Posterior cingulate gyrus (tissue), 11 donors: ENCODE results near the gene MRPL54.

Source experiments
- DNase-seq, 10 donors: peaks; one replicate each; pipeline versions ENCODE4 v3.0.0 to v3.0.0-alpha.2; 2020 to 2021; ENCODE audit warnings: mixed read lengths in 3 of 10
- intact Hi-C: fragments of 100-400 bp; cut with DNase I; formaldehyde crosslinking; loops from one replicate; pipeline ENCODE4 v1.15.1; 2023

MRPL54 gene

GRCh38 chr19:3767050-3767449 lies 4.6 kb downstream of the MRPL54 start:
- intact Hi-C loops = no loop called here
- no peak for DNase-seq

GRCh38 chr19:3768015-3768747 lies 5.7 kb downstream of the MRPL54 start:
- intact Hi-C loops = no loop called here
- no peak for DNase-seq

- no peak for DNase-seq
- intact Hi-C loops = no loop called here
Observed at GRCh38 chr19:3768748-3769099, 6.2 kb downstream of the MRPL54 start.

- intact Hi-C loops = no loop called here
- no peak for DNase-seq
Observed at GRCh38 chr19:3769494-3769893, 7.0 kb downstream of the MRPL54 start.

- DNase-seq = no peak
- intact Hi-C loops = no loop called here
Observed at GRCh38 chr19:3770136-3770999, 7.9 kb downstream of the MRPL54 start.

- DNase-seq = no peak
- intact Hi-C loops = no loop called here
Observed at GRCh38 chr19:3771000-3771905, 8.8 kb downstream of the MRPL54 start.

- intact Hi-C loops = no loop called here
- DNase-seq = no peak
Observed at GRCh38 chr19:3771906-3772455, 9.5 kb downstream of the MRPL54 start, which contains the start of gene RAX2. Gene RAX2 (minus strand): TSS chr19:3772228. CDS start chr19:3771742, 486 bp downstream.

GRCh38 chr19:3773814-3774515 lies 11.5 kb downstream of the MRPL54 start:
- no peak for DNase-seq
- intact Hi-C loops = no loop called here

- no peak for DNase-seq
- intact Hi-C loops = no loop called here
Observed at GRCh38 chr19:3774621-3775373, 12.3 kb downstream of the MRPL54 start.

- no peak for DNase-seq
- intact Hi-C loops = no loop called here
Observed at GRCh38 chr19:3775374-3775711, 12.9 kb downstream of the MRPL54 start.

GRCh38 chr19:3775831-3776230 lies 13.3 kb downstream of the MRPL54 start:
- intact Hi-C loops = no loop called here
- DNase-seq = no peak

GRCh38 chr19:3776479-3777040 lies 14.1 kb downstream of the MRPL54 start:
- DNase-seq = no peak
- intact Hi-C loops = no loop called here

GRCh38 chr19:3778104-3778867 lies 15.8 kb downstream of the MRPL54 start:
- no peak for DNase-seq
- intact Hi-C loops = no loop called here

GRCh38 chr19:3778899-3779723 lies 16.6 kb downstream of the MRPL54 start:
- intact Hi-C loops = no loop called here
- DNase-seq = peak in 1 of 10 donors; percentile 73

GRCh38 chr19:3780786-3781304 lies 18.4 kb downstream of the MRPL54 start:
- no peak for DNase-seq
- intact Hi-C loops = no loop called here

GRCh38 chr19:3781603-3782002 lies 19.1 kb downstream of the MRPL54 start:
- no peak for DNase-seq
- intact Hi-C loops = no loop called here

- intact Hi-C loops = no loop called here
- DNase-seq = no peak
Observed at GRCh38 chr19:3782330-3782729, 19.8 kb downstream of the MRPL54 start.
